GM19351 (cell line): Measurements from ENCODE around the gene USP25.

Source experiments
- ATAC-seq: cut with Tn5 transposase; IDR thresholded peaks from one replicate; pipeline ENCODE4 v1.9.1; 2021; ENCODE audit warnings: mild to moderate bottlenecking, moderate library complexity; ENCODE audit not compliant: unreplicated experiment

USP25 gene

GRCh38 chr21:15804247-15805005, 74.6 kb downstream of the USP25 start:
- no peak for ATAC-seq

GRCh38 chr21:15809065-15809464, 79.3 kb downstream of the USP25 start:
- no peak for ATAC-seq

- ATAC-seq: no peak
Observed at GRCh38 chr21:15809818-15810217, 80.0 kb downstream of the USP25 start.

DNA sequence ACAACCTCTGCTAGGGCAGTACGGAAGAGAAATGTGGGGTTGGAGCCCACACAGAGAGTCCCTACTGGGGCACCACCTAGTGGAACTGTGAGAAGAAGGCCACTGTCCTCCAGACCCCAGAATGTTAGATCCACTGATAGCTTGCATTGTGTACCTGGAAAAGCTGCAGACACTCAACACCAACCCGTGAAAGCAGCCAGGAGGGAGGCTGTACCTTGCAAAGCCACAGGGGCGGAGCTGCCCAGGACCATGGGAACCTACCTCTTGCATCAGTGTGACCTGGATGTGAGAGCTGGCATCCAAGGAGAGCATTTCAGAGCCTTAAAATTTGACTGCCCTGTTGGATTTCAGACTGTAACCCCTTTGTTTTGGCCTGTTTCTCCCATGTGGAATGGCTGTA, 85.5 kb downstream of the USP25 start:
- no peak for ATAC-seq

- no peak for ATAC-seq
Observed at GRCh38 chr21:15820327-15820726, 90.5 kb downstream of the USP25 start.

DNA sequence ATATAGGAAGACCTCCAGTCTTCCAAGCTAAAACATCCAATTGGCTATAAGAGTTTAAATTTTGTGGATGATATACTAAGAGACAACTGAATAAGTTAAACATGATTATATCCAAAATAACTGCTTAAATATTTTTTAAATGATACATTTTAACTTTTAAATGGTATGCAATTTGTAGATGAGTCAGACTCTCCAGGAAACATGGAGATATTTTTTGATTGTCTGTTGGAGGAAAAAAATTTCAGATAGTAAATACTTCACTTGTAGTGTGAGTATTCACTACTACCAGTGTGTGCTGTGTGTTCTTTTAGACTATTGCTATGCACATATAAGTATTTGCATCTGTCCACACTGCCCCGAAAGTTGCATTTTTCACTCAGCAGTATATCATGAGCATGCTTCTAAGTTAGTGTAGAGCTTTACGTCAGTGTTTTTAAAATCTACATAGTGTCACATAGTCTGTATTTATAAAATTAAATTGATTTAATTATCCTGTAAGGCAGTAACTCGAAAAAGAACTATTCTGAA, 91.1 kb downstream of the USP25 start:
- no peak for ATAC-seq

DNA sequence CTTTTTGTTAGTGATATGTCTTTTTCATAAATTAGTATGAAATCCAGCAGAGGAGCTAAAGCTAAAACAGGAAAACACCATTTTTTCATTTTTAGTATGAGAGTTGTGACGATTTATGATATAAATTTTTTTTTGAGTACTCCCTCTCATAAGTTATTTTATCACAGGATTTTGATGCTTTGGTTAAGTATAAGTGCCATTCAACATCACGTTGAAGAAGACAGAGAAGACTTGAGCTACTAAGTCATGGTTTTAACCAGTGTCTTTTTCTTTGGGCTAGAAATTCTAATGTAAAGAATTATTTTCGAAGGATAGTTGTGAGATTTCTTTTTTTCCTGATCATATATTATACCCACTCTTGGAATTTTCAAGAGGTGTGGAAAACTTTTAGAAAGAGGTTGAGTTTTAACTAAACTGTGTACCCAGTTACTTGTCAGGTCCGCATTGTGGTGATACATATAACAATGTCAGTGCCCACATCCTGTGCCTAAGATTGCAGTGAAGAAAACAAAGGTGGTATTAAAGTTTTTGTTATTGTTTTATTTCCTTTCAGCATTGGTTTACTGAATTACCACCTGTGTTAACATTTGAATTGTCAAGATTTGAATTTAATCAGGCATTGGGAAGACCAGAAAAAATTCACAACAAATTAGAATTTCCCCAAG, 93.8 kb downstream of the USP25 start:
- no peak for ATAC-seq

DNA sequence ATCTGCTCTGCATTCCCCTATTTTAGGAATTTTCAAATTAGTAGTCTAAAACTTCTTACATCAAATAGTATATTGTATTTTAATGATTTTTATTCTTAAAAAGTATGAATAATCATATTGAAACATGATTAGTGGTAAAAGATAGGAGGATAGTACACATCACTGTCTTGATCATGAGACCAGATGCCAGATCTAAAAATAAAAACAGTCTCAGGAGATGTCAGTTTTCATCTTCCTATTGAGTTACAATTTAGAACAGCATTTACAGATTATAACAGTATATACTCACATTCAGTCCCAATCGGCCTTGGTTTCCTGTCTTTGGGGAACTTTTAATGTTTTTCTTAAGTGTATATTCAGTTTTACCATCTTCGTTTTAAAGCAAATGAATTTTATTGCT, 95.9 kb downstream of the USP25 start:
- no peak for ATAC-seq

DNA sequence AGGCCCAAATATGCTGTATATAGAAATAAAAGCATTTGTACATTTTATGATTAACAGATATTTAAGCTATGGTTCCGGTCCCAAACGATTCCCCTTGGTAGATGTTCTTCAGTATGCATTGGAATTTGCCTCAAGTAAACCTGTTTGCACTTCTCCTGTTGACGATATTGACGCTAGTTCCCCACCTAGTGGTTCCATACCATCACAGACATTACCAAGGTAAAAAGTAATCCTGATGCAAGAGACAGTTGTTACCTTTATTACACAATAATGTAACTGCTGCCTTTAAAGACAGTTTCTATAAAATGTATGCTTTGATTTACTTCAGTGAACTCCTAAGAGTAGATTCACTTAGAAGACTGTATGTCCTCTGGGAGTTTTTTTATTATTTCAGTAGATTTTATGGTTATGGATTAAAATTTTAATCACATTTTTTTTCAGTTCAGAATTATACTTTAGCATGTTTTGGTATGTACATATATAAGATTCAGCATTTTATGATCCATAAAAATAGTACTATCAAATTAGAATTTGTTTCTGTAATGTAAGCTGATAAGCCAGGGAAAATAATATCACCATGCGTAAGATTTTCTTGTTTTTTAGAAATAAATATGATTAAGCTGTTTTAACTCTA, 96.5 kb downstream of the USP25 start:
- peak; percentile 88 for ATAC-seq

DNA sequence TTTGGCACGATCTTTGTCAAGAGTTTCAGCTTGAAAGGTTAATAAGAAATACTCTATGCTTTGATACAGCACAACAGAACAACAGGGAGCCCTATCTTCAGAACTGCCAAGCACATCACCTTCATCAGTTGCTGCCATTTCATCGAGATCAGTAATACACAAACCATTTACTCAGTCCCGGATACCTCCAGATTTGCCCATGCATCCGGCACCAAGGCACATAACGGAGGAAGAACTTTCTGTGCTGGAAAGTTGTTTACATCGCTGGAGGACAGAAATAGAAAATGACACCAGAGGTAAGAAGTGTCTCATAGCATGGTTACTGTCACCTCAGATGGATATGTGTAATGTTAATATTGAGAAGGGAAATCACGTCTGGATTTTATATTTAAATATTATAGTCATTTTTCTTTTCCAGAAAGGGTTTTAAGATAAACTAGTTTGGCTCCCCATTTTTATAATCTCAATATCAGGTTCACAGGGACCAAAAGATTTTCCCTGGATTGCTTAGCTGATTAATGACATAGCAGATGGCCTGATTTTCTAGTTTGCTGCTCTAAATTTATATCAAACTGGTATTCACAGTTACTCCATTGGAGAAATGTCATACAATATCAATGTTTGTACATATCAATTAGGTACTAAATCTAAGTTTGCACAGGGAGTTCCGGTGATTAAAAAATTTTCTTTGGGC, 97.3 kb downstream of the USP25 start:
- ATAC-seq: no peak

DNA sequence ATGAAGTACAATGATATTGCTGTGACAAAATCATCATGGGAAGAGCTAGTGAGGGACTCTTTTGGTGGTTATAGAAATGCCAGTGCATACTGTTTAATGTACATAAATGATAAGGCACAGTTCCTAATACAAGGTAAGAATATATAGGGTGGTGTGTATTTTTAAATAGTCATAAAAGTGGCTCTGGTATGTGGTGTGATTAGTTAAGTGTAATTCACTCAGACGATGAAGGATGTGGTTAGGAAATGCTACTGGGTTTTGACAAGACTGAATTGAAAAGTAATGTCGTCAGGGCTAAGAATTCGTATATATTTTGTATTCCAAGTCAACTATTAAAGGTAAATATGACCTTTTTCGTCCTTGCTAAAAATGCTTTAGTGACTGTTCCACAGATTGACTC, 101.7 kb downstream of the USP25 start:
- ATAC-seq: no peak

DNA sequence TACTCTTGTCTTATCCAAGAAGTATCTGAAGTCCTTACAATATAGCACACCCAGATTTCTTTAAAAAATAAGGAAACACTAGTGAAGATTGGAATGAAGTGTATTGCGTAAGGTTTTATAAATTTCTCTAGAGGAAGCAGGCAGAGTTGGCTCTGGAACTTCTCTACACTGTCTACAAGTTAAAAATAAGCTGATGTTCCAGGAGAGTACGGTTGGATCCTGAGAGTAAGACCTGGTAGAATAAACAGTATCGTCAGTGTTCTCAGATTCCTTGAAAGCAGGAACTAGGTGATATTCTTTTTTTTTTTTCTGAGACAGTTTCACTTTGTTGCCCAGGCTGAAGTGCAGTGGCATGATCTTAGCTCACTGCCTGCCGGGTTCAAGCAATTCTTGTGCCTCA, 107.9 kb downstream of the USP25 start:
- ATAC-seq: no peak

DNA sequence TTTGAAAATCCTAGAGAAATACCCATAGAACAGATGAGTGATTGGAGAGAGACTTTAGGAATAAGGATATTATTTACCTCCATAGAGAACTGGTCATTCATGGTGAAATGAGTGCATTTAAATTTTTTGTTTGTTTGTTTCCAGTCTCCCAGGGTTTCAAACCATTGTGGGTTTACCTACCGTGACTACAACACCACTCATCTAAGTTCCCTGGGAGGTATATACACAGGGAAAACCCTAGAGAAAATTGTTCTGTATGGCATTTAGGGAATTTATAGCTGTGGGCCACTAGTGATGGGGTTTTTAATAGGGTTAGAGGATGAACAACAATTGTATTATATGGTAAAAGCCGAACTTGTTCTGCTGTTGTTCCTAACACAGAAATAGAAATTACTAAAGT, 109.2 kb downstream of the USP25 start:
- no peak for ATAC-seq

DNA sequence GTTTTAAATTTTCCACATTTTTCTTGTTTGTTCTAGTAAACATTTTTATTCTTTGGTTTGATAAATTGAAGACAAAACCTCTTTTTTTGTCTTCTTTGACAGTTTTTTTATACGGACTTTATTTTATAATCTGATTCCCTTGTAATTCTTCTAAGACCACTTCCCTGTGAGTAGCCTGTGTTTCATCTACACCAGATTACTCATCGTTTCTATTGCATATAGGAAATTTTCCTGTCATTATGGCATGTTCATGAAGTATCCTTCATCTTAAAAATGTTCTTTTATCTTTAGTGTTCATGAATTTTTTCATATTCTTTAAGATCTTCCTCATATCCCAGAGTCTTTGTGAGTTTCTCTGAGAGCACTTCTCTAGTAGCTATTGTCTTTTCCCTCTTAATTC, 109.8 kb downstream of the USP25 start:
- ATAC-seq: no peak

- no peak for ATAC-seq
Observed at GRCh38 chr21:15840406-15840805, 110.6 kb downstream of the USP25 start.

- ATAC-seq: no peak
Observed at GRCh38 chr21:15841856-15842564, 112.2 kb downstream of the USP25 start.

DNA sequence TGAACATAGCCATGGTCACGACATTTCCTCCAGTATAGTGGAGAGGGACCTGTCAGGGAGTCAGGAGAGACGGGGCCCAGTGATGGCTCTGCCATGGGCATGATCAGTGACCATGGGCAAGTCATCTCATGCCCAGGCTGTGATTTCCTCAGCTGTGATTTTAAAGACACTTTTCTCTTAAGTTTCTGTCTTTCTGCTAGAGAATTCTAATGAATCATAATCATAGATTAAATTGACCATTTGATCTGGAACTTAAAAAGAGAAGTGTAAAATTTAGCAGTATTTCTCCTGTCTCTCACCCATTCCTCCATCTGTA, 112.7 kb downstream of the USP25 start:
- no peak for ATAC-seq

GRCh38 chr21:15843766-15844165, 114.0 kb downstream of the USP25 start:
- ATAC-seq: no peak

DNA sequence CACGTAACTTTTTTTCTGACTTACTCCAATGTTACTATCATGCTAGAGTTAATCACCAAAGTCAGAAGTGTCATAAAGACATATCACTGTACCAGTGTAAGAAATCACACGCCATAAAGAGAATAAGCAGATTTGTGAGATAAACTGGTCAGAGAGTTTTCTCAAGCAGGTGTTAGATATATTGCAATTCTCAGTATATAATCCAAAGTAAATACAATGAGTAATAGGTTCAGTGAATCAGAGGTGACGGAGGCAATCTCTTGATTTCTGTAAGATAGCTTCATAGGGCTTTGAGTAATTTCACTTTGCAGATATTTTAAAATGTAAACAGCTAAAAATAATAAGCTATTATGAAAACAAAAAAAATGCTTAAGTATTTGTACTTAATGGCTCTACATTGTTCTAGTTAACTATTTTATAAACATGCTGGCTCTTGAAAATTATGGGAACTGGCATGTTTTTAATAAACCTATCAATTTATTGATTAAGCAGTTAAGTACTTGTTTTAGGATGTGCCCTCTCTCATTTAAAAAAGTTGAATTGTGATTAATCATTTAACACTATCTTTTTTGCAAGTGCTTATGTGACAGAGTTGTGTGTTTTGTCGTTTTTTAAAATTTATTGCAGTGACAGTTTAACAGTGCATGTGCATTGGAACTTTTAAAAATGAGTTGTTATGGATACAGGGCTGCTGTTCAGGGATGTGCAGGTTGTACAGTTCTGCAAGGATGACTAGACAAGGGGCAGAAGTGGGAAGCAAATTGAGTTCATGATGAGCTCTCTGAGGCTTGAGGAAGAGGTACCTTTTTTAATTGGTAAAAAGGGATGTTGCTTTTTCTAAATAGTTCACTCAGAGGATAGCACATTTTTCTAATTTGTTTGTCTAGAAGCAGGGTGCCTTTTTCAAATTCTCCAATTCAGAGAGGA, 119.1 kb downstream of the USP25 start:
- ATAC-seq: no peak

- ATAC-seq: no peak
Observed at GRCh38 chr21:15849927-15850326, 120.1 kb downstream of the USP25 start.
